Hematopoietic multipotent progenitor cell treated with erythropoietin and hydrocortisone succinate and interleukin-3 and kit ligand, for 6 days (in vitro differentiated cells): ENCODE results near the gene SMG6.

ENCODE experiments used
- DNase-seq: peaks from one replicate; pipeline ENCODE4 v3.0.0-alpha.2; 2015

The SMG6 gene

DNA sequence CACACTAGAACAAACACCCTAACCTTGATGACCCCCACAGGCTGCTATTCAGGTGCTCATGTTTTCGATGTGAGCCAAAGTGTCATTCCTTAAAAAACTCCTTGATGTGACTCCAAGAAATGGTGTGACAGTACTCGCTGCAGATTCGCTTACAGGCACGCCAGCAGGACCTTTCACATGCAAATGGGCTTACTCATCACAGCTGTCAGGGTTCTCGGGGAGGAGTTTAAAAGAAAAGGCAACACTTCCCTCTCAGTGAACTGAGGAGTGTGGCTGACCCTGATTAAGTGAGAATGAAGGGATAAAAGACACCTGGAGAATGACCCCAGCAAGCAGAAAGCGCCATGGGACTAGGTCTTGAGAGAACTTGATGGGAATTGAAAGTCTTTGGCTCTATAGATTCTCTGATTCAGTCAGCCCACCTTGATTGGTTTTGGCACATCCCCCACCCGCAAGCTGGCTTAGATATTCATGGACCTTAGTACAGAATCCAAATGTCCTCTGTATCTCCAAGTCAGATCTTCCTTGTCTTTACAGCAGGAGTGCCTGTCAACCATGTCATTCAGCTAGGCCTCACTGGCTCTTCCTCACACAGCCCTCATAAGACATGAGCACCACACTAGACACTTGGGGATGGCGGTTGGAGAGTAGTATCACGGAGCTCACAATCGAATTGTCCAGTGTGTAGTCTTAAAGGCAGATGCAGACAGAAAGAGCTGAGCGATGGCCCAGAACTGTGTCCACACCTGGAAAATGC, 166.1 kb downstream of the SMG6 start:
- no peak for DNase-seq

- DNase-seq = no peak
Observed at GRCh38 chr17:2136241-2136640, 167.3 kb downstream of the SMG6 start.

DNA sequence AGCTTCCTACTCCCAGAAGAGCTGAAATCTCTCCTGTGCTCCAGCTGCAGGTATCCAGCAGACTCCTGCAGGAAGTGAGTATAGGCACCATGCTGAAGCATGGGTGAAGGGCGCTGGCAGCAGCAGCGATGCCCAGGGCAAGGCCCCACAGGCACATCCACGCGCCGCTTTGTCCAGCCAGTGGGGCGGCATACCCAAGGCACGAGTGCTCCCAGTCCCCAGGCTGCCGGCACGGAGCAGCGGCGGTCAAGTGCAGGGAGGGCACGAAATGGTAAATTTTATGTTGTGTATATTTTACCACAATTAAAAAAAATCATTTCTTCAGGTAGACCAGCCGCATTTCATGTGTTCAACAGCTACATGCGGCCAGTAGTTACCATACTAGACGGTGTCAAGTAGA, 175.6 kb downstream of the SMG6 start:
- DNase-seq = no peak

DNA sequence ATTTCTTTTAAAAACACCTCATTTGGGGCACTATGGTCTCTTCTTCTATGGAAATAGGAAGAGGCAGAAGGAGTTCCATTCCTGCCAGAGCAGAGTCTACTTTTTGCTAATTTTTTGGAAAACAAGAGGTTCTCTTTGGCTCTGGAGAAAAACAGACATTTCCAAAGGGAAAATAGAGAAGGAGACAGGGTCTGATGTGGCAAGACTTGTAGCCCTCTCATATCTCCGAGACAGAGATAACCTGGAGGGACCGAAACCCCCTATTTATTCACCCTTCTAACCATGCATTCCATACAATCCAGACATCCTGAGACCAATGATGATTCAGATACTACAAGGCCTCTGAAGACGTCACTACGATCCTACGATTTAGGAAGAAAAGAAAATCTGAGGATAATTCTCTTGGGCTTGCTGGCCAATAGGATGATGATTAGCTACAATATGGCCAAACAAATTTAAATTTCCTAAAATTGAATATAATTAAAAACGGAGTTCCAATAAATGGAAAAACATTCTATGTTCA, 178.5 kb downstream of the SMG6 start:
- no peak for DNase-seq

DNA sequence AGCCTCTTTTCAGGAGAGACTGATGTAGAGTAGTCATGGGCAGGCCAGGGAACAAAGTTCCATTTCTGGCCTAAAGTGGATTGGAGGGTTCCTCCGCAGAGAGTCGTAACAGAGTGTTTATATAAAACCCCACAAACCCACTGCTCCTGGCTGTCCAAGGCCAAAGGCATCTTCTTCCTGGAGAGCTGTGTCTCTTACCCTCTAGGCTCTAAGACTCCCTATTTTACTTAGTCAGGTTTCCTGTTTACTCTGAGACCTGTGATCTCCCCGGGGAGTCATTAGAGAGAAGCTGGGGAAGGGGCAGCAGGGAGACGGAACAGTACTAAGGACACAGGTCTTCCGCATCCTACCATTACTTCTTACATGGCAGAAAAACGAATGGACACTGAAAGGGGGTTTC, 179.2 kb downstream of the SMG6 start:
- DNase-seq = no peak

- peak; percentile 46 for DNase-seq
Observed at GRCh38 chr17:2123375-2124251, 180.0 kb downstream of the SMG6 start.

DNA sequence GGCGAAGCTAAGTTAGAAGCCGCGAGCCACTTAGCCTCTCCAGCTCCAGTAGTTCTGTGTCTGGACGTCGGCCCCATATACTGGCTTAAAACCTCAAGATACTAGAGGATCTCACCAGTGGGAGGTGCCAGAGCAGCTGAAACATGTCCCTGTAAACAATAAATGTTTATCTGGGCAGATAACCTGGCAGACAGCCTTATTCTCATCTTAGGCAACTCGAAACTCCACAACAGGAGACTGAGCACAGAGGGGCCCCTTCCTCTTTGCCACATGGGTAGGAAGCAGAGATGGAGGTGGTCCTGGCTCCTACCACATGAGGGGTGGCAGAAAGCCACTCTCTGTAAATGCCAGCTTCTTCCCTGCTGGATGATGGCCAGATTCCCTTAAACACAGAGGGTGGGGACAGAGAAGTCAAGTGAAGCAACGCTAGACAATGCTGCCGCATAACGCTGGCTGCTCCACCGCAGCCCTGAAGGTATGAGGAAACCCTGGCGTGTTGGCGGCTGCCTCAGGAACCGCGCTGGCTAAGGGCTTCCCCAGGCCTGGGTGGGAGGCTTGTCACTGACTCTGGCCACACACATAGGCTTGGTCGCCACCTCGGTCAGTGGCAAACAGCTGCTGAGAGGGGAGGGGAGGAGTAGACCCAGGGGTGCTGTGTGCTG, 180.8 kb downstream of the SMG6 start:
- DNase-seq = peak; percentile 73

GRCh38 chr17:2120586-2121335, 182.8 kb downstream of the SMG6 start:
- DNase-seq = no peak

- DNase-seq = no peak
Observed at GRCh38 chr17:2113279-2113622, 190.3 kb downstream of the SMG6 start.

DNA sequence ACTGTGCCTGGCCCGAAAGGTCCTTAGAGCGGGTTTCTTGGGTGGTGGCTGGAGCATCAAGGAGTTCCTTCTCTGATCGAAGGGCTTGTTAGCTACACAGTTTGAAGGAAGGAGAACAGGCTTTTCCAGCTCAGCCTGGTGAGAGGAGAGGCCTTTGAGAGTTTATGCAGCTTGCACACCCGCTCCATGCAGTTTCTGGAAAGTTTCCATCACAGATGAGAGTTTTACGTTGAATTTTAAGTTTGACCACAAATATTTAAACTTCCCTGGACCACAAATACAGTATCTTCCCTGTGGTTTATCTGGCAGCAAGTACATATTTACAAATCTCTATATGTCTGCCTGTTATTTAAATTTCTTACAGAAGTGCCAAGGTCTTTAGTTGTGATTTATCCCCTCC, 191.9 kb downstream of the SMG6 start:
- no peak for DNase-seq

GRCh38 chr17:2110436-2110835, 193.1 kb downstream of the SMG6 start:
- DNase-seq = no peak

DNA sequence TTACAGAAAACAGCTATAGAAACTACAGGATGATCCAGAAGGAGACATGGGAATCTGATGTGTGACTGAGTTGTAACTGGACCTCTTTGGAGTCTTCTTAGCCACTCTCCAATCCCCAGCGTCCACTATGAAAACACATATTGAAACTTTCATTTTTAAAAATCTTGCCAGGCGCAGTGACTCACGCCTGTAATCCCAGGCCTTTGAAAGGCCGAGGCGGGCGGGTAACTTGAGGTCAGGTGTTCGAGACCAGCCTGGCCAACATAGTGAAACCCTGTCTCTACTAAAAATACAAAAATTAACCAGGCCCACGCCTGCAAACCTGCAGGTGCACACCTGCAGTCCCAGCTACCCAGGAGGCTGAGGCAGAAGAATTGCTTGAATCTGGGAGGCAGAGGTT, 195.4 kb downstream of the SMG6 start:
- DNase-seq = no peak

DNA sequence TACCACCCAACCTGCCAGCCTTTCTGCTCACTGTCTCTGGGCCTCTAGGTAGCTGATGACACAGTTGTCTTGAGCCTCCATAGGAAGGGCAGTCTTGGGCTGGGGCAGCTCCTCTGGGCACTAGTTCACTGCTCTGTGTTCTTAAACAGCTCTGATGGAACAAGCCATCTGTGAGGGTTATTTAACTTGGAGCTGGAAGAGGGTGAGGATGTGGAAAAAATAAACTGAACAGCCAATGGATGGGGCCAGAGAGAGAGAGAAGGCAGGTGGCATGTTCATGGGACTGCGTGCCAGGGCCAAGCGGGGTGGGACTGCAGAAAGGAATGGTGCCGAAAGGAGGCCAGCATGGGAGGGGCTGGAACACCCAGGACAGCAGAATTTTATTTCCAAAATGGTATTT, 196.1 kb downstream of the SMG6 start:
- DNase-seq = no peak

DNA sequence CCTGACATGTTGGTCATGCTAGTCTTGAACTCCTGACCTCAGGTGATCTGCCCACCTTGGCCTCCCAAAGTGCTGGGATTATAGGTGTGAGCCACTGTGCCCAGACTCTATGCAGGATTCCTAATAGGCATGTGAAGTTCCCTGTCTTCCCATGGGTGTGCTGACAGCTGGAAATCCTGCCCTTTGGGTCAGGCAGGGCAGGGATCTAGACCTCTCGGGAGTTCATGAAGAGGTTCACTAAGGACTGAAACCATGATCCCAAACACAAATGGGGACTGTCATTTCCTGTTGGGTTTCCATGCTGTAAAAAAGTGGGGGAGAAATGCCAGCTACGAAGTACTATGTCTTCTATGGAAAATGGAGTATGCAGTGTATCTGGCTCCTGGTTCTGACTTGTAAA, 196.5 kb downstream of the SMG6 start:
- DNase-seq = no peak

DNA sequence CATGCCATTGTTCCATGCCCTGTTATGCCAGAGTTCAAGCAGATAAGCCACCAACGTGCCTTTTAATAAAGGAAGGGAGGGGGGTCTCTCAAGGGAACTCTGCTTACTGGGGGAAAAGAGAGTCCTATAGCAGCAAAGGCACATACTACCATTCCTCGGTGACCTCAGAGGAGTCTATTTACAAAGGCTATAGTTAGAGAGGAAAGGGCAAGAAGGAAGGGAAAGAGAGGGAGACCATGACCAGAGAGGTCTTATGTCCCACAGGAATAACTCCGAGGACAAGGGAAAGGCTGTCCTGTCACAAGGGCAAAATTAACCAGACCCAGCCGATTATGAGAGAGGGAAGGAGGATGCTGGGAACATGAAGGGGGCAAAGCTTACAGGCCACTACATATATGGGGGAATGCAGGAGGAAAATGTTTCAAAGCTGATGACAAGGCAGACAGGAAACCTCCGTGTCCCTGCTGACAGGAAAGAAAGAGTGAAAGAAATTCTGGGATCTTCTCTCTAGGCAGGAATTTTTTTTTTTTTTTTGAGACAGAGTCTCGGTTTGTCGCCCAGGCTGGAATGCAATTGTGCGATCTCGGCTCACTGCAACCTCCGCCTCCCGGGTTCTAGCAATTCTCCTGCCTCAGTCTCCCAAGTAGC, 197.2 kb downstream of the SMG6 start:
- no peak for DNase-seq

DNA sequence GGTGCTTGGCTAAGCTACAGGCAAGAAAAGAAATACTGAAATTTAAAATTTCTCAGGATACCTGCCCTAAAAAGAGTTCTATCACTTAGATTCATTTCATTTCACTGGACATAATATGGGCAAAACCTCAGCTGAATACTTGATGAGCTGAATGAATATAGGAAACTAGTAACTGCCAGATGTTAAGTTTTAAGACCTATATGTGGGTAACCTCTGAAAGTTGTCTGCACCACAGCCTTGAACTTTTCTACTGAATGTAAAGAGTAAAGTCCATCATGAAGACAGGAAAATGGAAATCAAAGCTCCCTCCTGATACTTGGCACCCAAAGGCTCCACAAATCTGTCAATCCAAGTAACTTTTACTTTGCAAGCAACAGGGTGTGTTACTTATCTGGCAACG, 197.9 kb downstream of the SMG6 start:
- DNase-seq = no peak

DNA sequence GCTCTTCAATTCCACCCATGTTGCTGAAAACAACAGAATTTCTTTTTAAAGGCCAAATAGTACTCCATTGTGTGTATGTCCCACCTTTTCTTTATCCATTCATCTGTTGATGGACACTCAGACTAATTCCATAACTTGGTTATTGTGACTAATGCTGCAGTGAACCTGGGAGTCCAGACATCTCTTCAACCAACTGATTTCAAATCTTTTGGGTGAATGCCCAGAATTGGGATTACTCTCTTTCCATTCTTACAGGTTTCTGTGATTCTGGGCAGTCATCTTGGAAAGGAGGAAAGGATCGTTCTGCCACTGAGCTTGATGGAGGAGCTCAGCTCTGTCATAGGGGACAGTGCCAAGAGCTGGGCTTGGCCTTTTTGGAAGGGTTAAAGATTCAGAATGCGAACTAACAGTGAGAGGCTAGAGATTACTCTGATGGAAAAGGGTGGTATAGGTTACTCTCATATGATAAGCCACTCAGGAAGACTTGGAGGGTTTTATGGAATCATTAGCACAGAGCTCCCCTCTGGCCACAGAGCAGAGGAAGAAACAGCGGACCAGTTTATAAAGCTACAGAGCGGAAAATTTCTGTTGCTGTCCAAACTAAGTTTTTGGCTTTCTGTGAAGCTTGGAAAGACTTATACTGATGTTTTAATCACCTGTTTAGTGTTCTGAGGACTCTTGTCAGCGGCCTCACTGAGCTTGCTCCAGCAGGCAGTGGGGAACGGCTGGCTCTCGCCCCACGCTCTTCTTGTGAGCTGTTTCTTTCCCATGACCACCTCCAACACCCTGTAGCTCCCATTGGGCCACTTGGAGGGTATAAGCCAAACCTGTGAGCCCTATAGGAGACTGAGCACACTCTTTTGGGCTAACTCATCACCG, 200.4 kb downstream of the SMG6 start:
- no peak for DNase-seq

DNA sequence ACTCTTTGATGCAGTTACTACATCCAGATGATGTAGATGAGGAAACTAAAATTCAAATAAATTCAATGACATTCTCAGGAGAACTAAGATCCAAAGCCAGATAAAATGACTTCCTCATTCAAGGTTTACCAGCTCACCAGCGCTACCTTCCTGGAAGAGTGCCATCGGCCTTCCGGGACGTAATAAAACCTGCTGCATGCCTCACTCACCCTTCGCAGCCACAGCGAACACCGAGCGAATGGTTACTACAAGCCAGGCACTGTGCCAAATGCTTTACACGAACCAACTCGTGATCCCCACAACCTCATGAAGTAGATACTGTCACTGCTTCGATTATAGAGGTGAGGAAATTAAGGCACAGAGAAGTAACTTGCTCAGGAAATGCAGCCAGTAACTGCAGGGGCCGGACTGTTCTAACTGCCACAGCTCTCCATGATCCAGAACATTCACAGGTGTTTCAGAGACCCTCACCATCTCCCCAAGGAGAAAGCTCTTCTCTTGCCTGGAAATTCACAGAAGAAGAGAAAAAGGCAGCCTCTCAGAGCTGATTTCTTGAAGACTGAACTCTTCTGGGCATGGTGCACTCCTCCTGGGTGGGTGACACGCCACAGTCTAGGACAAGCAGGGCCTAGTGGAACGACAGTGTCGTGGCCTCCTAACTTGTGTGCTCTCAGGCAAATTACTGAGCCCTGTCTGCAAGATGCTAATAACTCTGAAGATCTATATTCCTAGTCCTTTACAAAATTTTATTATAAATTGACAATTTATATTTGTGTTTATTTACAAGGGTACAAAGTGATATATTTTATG, 201.9 kb downstream of the SMG6 start:
- DNase-seq = peak; percentile 91

GRCh38 chr17:2095536-2095910, 208.1 kb downstream of the SMG6 start:
- DNase-seq = no peak

DNA sequence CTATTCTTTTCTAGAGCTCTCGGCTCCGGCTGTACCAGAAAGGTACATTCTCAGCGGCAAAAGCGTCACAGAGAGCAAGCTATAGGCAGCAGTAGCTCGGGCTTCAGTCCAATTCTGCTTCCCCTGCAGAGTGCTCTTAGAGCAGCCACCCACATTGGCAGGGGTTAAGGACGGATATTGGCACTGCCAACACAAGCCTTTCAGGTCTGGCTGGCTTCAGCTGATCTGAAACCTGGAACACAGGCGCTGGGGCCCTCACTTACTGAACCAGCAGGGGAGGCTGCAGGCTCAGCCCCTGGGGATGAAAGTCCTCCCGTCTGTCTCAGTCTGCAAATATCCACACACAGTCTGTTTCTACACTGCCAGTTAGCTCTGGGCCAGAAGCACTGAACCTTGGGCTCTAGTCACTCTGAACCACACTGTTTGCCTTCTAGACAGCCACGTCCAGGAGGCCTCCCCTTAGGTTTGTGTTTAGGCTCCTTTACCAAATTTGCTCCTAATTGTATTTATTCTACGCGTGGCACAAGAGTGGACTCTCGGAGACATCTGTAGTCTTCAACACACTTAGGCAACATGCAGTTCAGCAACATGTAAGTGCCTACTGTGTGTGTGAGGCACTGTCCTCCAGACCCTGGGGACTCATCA, 208.6 kb downstream of the SMG6 start:
- peak; percentile 44 for DNase-seq
